Activated CD8-positive, alpha-beta memory T cell treated with anti-CD3 and anti-CD28 coated beads for 48 hours (primary cell): ENCODE results near the gene SLC46A1.

ENCODE experiments used
- DNase-seq, 3 experiments: peaks; one replicate each; pipeline ENCODE4 v3.0.0-alpha.2; 2020; ENCODE audit warnings: low read depth in 2 of 3, low spot score in 2 of 3

SLC46A1 gene

DNA sequence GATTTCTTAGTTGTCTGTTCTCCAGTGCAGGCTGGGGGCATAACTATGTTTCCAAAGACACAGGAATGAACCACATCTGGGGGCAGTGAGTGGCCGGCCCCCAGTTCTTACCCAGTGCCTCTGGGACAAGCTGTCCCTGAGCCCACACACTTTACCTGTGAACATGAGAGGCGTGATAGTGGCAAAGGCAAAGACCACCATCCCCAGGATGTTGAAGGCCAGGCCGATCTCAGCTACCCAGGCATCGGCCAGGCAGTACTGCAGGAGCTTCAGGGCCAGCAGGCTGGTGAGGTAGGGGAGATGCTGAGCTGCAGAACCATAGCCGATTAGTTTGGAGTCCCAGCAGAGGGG lies 1.6 kb downstream of the SLC46A1 start:
- no peak for DNase-seq

DNA sequence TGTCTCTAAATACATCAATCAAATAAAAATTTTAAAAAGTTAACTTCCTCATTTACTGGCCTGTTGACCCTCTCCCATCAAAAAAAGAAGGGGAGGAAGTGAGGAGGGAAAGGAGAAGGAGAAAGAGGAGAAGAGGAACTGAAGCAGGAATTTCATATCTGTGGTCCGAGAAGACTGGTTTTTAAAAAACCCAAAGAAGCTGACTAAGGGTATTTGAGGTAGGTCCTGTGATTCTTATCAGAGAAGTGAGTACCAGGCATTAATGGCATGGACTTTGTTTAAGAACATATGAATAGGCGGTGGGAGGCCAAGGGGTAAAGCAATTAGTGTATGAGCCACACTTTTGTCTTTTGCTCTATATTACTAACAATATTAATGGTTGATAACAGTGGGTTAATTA lies 2.0 kb downstream of the SLC46A1 start:
- no peak for DNase-seq

DNA sequence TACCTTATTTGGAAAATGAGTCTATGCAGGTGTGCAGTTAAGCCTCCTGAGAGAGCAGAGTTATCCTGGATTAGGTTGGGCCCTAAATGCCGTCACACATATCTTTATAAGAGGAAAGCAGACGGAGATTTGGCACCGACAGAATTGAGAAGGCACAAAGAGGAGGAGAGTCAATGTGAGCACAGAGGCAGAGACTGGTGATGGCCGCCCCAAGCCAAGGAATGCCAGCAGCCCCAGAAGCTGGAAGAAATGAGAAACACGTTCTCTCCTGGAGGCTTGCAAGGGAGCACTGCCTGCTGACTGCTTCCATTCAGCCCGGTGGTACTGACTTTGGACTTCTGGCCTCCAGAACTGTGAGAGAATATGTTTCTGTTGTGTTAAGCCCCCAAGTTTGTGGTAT lies 3.2 kb downstream of the SLC46A1 start:
- DNase-seq, result no peak

DNA sequence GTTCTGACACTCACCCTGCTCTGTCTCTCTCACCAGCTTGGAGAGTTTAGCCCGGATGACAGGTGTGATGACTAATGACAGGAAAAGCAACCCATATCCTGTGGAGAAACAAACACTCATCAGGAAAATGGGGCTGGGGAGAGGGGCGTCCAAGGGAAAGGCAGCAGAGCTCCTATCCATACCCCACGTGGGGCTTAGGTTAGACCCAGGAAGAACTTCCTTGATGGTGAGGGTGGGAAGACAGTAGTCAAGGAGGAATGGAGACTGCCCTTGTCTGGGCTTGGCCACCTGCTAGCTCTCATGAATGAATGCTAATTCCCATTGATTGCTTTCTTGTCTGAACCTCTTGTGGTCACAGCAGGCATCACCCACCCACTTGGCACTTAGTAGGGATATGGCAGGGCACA lies 3.8 kb downstream of the SLC46A1 start:
- DNase-seq, result no peak

DNA sequence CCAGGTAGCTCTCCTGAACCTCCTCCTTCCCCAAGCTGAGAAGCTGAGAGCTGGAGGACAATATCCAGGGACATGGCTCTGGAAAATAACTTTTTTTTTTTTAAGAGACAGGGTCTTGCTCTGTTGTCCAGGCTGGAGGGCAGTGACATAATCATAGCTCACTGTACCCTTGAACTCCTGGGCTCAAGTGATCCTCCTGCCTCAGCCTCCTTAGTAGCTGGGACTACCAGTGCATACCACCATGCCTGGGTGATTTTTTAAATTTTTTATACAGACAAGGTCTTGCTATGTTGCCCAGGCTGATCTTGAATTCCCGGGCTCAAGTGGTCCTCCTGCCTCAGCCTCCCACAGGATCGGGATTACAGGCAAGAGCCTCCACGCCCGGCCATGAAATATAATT lies 6.2 kb downstream of the SLC46A1 start:
- DNase-seq, result no peak

DNA sequence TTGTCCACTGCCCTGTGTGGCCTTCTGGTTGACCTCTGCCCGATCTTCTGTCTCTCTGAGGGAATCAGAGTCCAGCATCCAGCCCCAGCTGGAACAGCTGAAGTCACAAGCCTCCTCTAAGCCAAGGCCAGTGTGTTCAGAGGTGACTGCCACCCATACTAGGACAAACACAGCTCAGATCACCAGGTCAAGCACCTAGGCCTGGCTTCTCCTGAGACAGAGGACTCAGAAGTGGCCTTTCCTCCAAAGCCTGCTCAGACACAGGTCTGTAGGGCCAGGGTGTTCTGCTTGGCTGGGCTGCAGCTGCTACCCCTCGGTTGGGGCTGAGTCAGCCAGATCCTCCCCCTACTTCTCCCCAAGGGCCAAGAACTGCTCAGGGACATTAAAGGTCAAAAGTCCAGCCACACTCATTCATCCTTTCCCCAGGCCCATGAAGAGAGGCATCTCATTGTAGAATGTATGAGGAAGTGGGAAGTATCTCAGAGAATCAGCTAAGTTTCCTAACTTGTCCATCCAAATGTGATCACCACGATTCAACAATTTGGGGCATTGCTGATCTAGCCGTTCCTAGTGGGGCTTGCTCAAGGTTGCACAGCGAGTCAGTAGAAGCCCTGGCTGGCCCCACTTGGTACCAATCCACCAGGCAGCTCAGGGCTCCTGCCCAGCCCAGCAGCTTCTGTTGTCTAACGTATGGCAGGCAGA lies 7.6 kb downstream of the SLC46A1 start:
- no peak for DNase-seq

DNA sequence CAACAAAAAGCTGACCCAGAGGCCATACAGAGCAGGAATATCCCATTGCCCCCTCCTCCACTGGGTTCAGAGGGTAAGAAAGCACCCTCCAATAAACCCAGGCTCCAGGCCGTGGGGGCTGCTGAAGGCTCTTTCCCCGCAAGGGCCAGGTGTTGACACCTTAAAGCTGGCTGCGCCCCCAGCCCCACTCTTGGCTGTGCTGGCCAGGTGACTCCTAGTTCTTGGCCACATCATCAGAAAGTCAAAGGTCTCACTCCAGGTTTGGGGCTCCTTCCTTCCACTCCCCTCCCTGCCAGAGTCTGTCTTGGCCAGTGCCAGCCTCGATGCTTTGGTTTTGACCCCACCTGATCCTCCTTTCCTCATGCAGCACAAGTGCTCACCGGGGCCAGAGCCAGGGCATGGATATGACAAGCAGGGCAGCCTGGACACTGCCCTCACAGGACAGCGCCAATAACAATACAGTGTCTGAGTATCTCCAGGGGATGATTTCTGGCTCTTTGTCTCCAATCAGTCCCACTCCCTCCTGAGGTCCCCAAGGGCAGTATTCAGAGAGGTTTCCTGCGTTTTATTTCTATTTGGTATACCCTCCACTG lies 8.2 kb downstream of the SLC46A1 start:
- DNase-seq, result no peak

DNA sequence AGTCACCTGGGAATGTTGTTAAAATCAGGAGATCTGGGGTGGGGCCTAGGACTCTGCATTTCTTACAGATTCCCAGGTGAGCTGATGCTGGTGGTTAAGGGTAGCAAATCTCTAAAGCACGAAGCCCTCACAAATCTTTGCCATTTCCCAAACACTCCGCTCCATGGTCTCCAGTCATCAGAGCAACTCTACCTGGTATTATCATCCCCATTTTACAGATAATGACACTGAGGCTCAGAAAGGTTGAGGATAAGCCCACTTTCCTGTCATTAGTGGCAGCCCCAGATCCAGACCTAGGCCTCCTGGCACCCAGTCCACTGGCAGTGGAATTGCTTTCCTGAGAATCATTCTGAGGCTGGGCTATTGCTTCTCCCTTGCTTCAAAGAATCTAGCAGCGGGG lies 8.7 kb downstream of the SLC46A1 start:
- DNase-seq, result no peak

DNA sequence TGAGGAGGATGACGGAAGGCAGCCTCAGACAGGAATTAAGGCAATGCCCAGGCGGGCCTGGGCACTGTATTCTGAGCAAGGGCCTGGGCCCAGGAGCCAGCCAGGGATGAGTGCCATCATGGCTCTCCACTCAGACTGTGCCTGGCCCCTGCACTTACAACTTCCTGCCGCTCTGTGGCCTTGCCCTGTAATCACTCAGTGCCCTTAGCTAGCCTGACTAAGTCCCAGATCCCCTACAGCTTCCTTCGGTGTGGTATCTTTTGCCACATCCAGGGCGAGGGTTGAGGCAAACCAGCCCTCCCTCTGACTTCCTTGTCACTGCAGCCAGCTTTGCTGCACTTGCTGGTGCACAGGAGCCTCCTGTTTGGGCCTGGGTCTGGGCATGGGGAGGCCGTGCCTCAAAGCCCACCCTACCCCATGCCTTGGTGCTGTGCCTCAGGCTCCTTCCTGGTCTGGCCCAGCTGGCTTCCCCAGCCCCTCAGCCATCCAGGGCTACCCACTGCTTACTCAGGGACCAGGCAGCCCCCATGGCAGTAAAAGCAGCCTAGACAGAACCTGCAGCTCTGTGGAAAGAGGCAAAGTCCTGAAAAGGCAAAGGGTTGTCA lies 9.3 kb downstream of the SLC46A1 start:
- no peak for DNase-seq

DNA sequence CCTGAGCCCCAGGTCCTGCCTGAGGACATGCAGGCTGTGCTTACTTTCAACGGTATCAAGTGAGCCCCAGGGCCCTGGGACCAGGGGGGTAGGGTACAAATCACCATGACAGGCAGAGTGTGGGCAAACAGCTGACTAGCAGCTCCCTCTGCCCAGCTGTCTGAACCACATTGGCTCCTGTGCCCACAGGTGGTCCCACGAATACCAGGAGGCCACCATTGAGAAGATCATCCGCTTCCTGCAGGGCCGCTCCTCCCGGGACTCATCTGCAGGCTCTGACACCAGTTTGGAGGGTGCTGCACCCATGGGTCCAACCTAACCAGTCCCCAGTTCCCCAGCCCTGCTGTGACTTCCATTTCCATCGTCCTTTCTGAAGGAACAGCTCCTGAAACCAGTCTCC lies 10.0 kb downstream of the SLC46A1 start:
- DNase-seq, result no peak

DNA sequence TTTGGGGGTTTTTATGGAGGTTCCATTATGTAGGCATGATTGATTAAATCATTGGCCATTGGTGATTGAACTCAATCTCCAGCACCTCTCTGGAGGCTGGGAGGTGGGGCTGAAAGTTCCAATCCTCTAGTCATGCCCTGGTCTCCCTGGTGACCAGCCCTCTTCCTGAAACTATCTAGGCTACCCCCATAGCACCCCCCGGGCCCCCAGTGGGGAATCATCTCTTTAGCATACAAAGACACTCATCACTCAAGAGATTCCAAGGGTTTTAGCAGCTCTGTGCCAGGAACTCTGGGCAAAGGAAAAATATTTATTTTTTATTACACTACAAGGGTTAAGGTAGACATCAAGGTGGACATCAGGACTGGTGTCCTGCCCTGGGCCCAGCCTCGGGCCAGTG lies 10.6 kb downstream of the SLC46A1 start:
- no peak for DNase-seq

DNA sequence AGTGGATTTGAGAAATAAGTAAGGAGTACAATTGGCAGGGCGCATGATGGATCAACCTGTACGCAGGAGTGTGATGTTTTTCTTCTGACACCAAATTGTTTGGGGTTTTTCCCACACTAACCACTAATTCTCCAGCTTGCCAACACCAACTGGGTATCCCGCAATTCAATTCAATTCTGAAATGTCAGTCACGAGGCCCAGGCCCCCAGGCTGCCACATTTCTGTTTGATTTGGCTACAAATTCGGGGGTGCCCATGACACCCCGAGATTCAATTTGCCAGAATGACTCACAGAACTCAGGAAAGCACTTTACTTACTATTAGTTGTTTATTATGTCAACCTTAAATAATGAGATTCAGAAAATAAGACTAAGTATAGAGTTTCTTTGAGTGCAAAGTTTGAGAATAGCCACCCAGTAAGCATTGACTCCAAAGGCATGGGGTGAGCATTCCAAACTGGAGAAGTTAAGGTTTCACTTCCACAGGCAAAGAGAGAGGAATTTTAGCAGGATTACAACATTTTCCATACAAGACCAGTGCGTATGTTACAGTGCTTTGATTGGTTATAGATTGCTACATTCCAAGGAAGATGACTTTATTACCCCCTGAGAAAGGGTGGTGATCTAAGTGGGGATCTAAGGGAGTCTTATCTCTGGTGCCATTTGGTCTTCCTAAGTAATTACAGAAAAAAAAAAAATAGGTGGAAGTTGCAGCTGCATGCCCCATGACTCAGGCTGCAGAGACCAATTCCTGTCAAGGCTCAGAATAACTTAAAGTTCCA lies 11.5 kb downstream of the SLC46A1 start:
- DNase-seq, result no peak

DNA sequence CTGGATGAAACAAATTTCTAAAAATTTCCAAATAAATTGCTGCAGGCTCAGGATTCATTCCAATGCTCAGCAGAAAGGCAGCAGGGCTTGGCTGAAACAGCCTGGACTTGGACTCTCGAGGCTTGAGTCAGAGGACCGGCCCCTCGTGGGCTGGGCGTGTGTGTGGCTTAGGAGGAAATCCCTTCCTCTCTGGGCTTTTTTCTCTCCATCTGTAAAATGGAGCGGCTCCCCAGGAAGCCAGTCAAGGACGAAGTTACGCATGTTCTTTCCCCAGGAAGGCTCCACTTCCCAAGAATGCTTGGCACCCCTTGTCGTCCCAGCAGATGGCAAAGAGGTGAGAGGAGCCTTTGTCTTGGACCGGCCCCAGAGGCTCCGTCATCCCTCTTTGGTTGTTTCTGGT lies 13.5 kb downstream of the SLC46A1 start:
- no peak for DNase-seq

DNA sequence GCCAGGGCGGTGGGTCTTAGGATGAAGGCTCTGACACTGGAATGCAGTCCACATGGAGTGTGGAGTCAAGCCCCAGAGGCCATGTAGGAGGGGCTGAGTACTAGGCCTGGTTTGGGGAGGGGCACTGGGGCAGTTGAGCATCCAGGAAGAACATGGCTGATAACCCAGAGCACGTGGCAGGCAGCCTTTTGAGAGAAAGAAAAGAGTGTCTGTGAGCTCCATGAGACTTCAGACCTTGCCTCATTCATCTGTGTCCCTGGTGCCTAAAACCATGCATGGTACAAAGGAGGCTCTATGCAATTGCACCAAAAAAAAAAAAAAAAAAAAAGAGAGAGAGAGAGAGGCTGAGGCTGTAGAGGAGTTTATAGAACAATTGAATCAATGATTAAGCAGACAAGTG lies 14.6 kb downstream of the SLC46A1 start:
- no peak for DNase-seq

DNA sequence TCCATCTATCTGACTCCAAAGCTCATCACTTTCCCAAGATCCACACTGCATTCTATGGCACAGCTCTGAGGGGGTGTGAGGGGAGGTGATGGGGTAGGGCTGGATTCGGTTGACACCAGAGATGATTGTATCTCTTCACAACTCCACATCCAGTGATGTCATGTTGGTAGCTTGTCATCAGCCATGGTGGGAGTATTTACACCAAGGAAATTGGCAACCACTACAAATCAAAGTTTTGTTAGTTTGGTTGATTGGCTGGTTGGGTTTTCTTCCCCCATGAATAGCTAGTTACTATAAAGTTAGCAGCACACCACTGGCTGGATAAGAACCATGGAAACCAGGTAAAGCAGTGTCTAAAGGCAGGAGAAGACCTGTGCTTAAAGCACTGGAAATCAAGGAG lies 15.0 kb downstream of the SLC46A1 start:
- no peak for DNase-seq

DNA sequence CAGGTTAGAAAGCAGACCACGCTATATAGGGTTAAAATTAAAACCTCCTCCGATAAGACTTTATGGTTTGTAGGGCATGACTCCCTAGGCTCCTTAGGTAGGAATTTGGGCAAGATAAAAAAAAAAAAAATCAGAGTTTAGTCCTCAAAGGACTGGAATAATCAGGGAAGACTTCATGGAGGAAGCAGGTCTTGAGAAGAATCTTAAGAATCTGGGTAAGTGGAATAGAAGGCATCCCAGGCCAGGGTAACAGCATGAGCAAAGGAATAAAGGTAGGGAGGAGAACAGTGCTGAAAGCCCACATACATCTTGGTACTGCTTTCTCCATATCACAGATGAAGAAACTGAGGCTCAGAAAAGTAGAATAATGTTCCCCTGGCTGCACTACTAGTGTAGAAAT lies 15.4 kb downstream of the SLC46A1 start:
- DNase-seq, result no peak

DNA sequence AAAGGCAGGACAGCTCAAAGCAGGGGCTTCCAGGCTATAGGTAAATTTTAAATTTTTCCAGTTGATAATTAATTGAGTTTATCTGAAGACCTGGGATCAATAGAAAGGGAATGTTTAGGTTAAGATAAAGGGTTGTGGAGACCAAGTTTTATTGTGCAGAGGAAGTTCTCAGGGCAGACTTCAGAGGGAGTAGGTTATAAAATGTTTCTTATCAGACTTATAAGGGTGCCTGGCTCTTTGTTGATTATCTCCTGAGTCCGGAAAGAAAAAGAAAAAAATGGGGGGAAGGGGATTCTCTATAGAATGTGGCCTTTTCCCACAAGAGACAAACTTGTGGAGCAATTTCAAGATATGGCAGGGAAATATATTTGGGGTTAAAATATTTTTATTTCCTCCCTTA lies 15.9 kb downstream of the SLC46A1 start:
- DNase-seq, result no peak

DNA sequence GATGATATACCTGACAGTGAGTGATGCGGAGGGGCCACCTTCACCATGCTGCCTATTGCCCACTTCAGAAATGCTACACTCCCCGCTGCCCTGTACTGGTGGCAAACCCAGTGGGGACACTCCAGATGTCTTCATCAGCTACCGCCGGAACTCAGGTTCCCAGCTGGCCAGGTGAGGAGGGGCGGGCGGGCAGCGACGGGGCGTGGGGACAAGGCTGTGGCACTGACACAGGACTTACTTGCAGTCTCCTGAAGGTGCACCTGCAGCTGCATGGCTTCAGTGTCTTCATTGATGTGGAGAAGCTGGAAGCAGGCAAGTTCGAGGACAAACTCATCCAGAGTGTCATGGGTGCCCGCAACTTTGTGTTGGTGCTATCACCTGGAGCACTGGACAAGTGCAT lies 17.9 kb downstream of the SLC46A1 start:
- DNase-seq, result no peak

DNA sequence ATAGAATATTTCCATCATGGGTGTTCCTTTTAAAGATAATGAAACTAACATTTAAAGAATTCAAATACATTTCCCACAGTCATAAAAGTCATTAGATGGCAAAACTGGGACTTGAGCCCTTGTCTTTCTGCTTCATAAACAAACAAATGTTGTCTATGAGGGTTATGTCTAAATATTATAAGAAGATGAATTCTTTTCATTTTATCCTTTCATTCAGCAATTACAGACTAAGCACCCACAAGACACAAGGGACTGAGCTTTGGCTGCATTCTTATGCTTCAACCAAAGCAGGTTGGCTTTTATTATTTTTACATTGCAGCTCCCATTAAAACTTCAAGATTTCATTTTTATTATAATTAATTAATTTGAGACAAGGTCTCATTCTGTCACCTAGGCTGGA lies 19.6 kb downstream of the SLC46A1 start:
- no peak for DNase-seq

DNA sequence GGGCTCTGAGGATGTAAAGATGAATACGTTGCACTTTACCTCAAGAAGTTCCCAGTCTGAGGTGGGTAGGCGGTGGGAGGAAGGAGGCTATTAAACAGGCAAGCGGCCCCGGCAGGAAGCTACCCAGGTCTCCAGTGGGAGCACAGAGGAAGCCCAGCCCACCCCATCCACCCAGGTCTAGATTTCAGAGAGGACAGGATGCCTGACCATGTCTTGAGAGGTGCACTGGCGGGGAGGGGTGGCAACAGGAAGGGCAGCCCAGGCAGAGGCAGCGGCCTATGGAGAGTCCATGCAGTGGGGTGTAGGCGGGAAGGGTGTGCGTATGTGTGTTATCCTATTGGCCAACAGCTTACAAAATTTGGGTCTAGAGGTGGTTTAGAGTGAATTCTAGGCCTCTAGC lies 20.6 kb downstream of the SLC46A1 start:
- no peak for DNase-seq

DNA sequence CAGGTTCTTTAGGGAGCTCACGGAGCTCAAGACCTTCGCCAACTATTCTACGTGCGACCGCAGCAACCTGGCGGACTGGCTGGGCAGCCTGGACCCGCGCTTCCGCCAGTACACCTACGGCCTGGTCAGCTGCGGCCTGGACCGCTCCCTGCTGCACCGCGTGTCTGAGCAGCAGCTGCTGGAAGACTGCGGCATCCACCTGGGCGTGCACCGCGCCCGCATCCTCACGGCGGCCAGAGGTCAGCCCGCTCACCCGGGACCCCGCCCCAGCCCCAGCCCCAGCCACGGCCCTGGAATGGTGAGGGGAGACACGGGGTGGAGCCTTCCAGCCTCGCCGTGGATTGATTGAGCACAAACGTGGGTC lies 21.0 kb downstream of the SLC46A1 start:
- no peak for DNase-seq

DNA sequence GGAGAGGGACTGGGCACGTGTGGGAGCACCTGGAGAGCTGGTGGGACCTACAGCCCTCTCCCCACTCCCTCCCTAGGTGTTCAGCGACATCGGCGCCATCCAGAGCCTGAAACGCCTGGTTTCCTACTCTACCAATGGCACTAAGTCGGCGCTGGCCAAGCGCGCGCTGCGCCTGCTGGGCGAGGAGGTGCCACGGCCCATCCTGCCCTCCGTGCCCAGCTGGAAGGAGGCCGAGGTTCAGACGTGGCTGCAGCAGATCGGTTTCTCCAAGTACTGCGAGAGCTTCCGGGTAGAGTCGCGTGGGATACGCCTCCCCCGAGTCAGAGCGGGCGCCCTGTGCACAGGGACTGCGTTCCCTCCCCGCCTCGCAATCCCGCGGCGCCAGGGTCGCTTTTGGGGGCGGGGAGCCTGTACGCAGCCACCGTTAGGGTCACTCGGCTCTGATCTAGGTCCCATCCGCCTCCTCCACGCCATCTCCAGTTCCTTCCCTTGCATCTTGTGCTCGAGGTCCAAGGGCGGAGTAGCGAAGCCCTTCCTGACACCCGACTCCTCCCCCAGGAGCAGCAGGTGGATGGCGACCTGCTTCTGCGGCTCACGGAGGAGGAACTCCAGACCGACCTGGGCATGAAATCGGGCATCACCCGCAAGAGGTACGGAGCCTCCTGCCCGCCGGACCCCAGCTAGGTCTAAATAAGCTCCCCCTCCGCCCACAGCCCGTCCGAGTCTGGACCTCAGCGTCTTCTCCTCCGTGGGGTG lies 21.6 kb downstream of the SLC46A1 start:
- DNase-seq, result peak in 2 of 3 experiments; percentile 39 to 48
